ENCODE measurements around the gene HOXD10. TPM values are rescaled to one million over a fixed set of nuclear protein-coding genes. Genes with fewer than 3 reads are reported as not detected.

The HOXD10 gene
- total and polyA plus RNA-seq, 7 experiments from 2014 or later = not detected

DNA sequence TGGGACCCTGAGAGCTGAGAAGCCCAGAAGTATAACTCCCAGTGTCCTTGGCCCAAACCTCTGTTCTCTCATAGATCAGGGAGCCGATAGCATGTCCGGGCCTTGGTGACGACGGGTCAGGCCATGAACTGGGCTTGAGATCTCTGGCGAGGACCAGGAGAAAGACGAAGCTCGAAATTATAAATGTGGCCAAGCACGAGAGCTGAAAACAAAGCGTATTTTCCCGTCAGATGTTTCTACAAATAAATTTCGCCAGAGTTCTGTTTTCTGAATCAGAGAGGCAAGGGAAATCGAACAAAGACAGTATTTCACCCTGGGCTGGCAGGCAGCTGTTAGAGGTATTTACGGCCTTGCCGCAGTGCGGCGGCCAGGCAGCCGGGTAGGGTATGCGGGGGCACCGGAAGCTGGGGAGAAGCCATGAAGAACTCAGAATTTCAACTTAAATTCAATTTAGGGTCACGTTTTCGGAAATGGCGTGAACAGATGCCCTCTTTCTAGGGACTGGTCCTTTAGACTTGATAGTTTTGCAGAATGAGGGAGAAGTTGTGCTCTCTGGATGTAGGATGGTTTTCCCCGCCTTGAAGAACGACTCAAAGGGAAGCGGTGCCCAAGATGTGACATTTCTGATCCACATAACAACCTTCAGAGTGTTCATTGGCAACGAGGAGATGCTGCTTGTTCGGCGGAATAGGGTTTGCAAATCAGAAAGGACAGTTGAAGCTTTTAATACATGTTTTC lies 22.5 kb downstream of the HOXD10 start:
- intact Hi-C loops (cut with micrococcal nuclease) = loop anchor here in 1 of 2 donors (10.0 kb wide), 1 partner anchor 1626 kb away; no protein-coding TSS in a partner anchor
- peak overlapping the region in 9 of 10 donors; percentile 16 to 56 (median 38) for H3K4me3 Mint-ChIP-seq
- H3K27ac Mint-ChIP-seq = peak overlapping the region in 1 of 9 donors; percentile 42
- peaks cover 85 to 93% (median 90%) of the 10 kb centered on the region in 5 donors for H3K27me3 Mint-ChIP-seq
- peaks cover 0 to 7% (median 1%) of the 10 kb centered on the region in 5 donors for H3K36me3 Mint-ChIP-seq
- H3K4me1 Mint-ChIP-seq = peaks cover 7 to 52% (median 42%) of the 10 kb centered on the region in 7 donors
- H3K4me1 ChIP-seq (ENCODE audit: control insufficient read depth in 2 of 2, insufficient read depth in 2 of 2, low read length in 2 of 2) = peaks cover 3 to 28% of the 10 kb centered on the region in 2 donors
- peak in 1 of 9 donors; percentile 15 for DNase-seq
- ATAC-seq = no peak
- peaks cover 0 to 5% (median 0%) of the 10 kb centered on the region in 3 experiments for H3K9me3 ChIP-seq (ENCODE audit: control insufficient read depth in 2 of 3, low read length in 3 of 3)
- H3K4me3 ChIP-seq (ENCODE audit: low read length) = no peak overlapping the region
- peaks cover 24 to 57% of the 10 kb centered on the region in 2 donors for H3K27me3 ChIP-seq (ENCODE audit: control insufficient read depth in 2 of 2, insufficient read depth in 2 of 2, low read length in 2 of 2)
- H3K36me3 ChIP-seq (ENCODE audit: control insufficient read depth in 2 of 3, insufficient read depth in 3 of 3, low read length in 3 of 3) = no peaks in the 10 kb centered on the region
- CTCF ChIA-PET = interaction anchor here (0.6 to 2.9 kb wide), 5 partner anchors 12 to 511 kb away, joined by 4 to 16 read pairs (median 5); no protein-coding TSS in a partner anchor
- H3K27ac ChIP-seq (ENCODE audit: low read depth, low read length) = no peak overlapping the region
- POLR2A ChIA-PET = no interaction called here
- peaks cover 0 to 42% (median 18%) of the 10 kb centered on the region in 11 donors for H3K9me3 Mint-ChIP-seq

DNA sequence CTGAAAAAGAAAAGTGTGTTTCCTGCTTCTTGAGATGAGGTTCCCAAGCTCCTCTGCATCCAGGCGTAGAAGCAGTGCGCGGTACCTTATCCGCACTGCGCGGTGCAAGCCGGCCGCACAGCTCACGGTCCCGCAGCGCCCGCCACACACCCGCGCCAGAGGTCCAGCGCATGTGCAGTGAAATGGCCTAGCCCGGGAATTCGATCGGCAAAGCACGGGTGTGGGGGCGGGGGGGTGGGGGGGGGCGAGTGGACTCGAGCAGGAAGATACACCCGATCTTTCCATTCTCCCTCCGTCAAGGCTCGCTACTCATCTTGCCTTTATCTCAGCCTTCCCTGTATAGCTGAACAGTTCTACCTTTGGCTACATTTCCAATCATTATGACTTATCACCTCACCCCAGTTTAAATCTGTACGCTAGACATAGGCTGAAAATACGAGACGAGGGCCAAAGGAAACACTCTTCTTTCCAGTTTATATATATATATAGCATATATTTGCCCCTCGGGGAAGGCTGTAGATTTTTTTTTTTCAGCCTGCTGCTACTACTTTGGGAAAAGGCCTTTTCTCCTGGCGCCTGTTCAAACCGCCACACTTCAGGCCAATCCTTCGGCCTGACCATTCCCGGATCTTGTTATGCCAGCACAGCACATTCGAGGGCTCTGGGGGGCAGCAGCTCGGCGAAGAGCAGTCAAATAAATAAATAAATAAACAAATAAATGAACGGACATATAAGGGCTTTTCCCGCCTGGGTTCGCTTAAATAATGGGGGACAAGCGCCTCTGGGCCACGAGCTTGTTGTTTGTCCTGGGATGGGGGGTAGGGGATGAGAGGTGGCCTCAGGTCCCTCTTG lies 23.3 kb downstream of the HOXD10 start:
- Histone ChIP-seq H3K27ac (ENCODE audit: low read depth, low read length) (no peak overlapping the region), H3K9me3 (ENCODE audit: control insufficient read depth in 2 of 3, low read length in 3 of 3) (peaks cover 0 to 5% (median 0%) of the 10 kb centered on the region in 3 experiments), H3K27me3 (ENCODE audit: control insufficient read depth in 2 of 2, insufficient read depth in 2 of 2, low read length in 2 of 2) (peaks cover 20 to 57% of the 10 kb centered on the region in 2 donors), H3K4me1 (ENCODE audit: control insufficient read depth in 2 of 2, insufficient read depth in 2 of 2, low read length in 2 of 2) (peaks cover 3 to 28% of the 10 kb centered on the region in 2 donors), H3K36me3 (ENCODE audit: control insufficient read depth in 2 of 3, insufficient read depth in 3 of 3, low read length in 3 of 3) (no peaks in the 10 kb centered on the region), H3K4me3 (ENCODE audit: low read length) (no peak overlapping the region)
- Mint-ChIP-seq H3K27me3 (peaks cover 83 to 91% (median 90%) of the 10 kb centered on the region in 5 donors), H3K27ac (no peak overlapping the region), H3K36me3 (peaks cover 0 to 7% (median 1%) of the 10 kb centered on the region in 5 donors), H3K4me3 (peak overlapping the region in 8 of 10 donors; percentile 16 to 60 (median 38)), H3K9me3 (peaks cover 0 to 38% (median 18%) of the 10 kb centered on the region in 11 donors), H3K4me1 (peaks cover 7 to 52% (median 42%) of the 10 kb centered on the region in 7 donors)
- POLR2A ChIA-PET = no interaction called here
- CTCF ChIA-PET = interaction anchor here (1.0 to 2.9 kb wide), 3 partner anchors 13 to 317 kb away, joined by 4 to 16 read pairs (median 6); no protein-coding TSS in a partner anchor
- DNase-seq (no peak), ATAC-seq (no peak)
- intact Hi-C loops (cut with micrococcal nuclease) = loop anchor here (1.0 to 10.0 kb wide), 7 partner anchors 315 to 1625 kb away; no protein-coding TSS in a partner anchor

DNA sequence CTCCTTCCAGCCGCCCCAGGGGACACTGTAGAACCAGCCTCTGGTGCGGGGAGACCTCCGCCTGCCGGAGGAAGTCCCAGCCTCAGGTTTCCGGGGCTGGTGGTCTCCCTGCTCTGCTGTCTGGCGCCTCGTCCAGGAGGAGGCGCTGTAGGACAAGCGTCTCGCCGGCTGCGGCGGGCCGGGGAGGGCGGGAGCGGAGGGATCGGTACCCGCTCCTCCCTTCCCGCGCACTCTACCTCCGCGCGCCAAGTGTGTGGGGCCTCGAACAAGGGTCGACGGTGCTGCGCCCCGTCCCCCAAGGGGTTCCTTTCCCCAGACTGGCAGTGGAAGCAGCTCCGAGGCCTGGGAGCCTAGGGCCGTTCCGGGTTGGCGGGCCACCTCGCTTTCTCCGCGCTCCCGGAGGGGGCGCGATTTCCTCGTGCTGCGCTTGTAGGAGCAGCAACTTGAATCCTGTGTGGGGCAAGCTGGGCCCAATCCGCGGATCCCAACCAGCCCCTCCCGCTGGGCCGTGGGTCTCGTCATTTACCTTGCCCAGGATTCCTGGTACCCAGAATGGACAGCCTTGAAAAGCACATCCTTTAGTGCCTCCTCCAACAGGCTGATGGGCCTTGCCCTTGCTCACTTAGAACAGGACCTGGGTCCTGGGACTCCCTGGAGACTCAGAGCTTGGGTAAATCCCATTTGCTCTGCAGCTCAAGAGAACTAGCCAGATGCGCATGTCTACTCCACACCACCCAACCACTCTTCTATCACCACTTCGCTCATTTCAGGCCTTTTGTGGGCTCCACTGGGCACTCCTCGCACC lies 24.1 kb downstream of the HOXD10 start:
- Mint-ChIP-seq H3K4me1 (peaks cover 7 to 46% (median 36%) of the 10 kb centered on the region in 7 donors), H3K27ac (peak overlapping the region in 1 of 9 donors; percentile 0), H3K9me3 (peaks cover 0 to 38% (median 15%) of the 10 kb centered on the region in 11 donors), H3K27me3 (peaks cover 83 to 91% (median 88%) of the 10 kb centered on the region in 5 donors), H3K4me3 (peak overlapping the region in 9 of 10 donors; percentile 23 to 78 (median 43)), H3K36me3 (peaks cover 0 to 7% (median 1%) of the 10 kb centered on the region in 5 donors)
- peaks cover 16 to 51% of the 10 kb centered on the region in 2 donors for H3K27me3 ChIP-seq (ENCODE audit: control insufficient read depth in 2 of 2, insufficient read depth in 2 of 2, low read length in 2 of 2)
- H3K9me3 ChIP-seq (ENCODE audit: control insufficient read depth in 2 of 3, low read length in 3 of 3) = peaks cover 0 to 5% (median 0%) of the 10 kb centered on the region in 3 experiments
- ATAC-seq (peak; percentile 87), DNase-seq (peak; percentile 35 to 76 (median 61))
- peak overlapping the region; percentile 36 for H3K4me3 ChIP-seq (ENCODE audit: low read length)
- CTCF ChIA-PET = interaction anchor here (0.6 to 2.9 kb wide), 2 partner anchors 314 to 511 kb away, joined by 4 to 16 read pairs; no protein-coding TSS in a partner anchor
- H3K4me1 ChIP-seq (ENCODE audit: control insufficient read depth in 2 of 2, insufficient read depth in 2 of 2, low read length in 2 of 2) = peaks cover 3 to 26% of the 10 kb centered on the region in 2 donors
- intact Hi-C loops (cut with micrococcal nuclease) = loop anchor here (1.0 to 5.0 kb wide), 6 partner anchors 315 to 1007 kb away; no protein-coding TSS in a partner anchor
- no peak overlapping the region for H3K27ac ChIP-seq (ENCODE audit: low read depth, low read length)
- no peaks in the 10 kb centered on the region for H3K36me3 ChIP-seq (ENCODE audit: control insufficient read depth in 2 of 3, insufficient read depth in 3 of 3, low read length in 3 of 3)
- POLR2A ChIA-PET = no interaction called here

DNA sequence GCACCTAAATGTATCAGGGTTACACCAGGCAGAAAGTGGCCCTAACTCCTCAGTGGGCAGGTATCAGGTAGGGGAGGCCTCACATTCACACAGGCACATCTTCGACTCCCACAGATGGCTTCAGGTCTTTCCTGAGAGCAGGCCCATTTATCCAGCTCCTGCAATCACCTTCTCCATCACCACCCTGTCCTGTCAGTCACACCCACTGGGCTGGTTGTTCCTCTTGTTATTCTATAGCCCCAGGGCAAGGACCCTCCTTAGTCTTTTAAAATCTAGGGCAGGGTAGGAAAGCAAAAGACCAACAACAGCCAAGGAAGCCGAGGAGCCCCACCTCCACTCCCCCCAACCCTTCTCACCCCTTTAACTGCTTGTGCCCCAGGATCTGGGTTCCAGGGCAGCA lies 25.7 kb downstream of the HOXD10 start:
- Mint-ChIP-seq H3K4me1 (peaks cover 6 to 36% (median 27%) of the 10 kb centered on the region in 7 donors), H3K36me3 (peaks cover 0 to 7% (median 1%) of the 10 kb centered on the region in 5 donors), H3K4me3 (no peak overlapping the region), H3K27ac (no peak overlapping the region), H3K9me3 (peaks cover 0 to 34% (median 13%) of the 10 kb centered on the region in 11 donors), H3K27me3 (peaks cover 87 to 94% (median 92%) of the 10 kb centered on the region in 5 donors)
- CTCF ChIA-PET = no interaction called here
- Histone ChIP-seq H3K27ac (ENCODE audit: low read depth, low read length) (no peak overlapping the region), H3K9me3 (ENCODE audit: control insufficient read depth in 2 of 3, low read length in 3 of 3) (peaks cover 0 to 5% (median 0%) of the 10 kb centered on the region in 3 experiments), H3K27me3 (ENCODE audit: control insufficient read depth in 2 of 2, insufficient read depth in 2 of 2, low read length in 2 of 2) (peaks cover 12 to 55% of the 10 kb centered on the region in 2 donors), H3K36me3 (ENCODE audit: control insufficient read depth in 2 of 3, insufficient read depth in 3 of 3, low read length in 3 of 3) (no peaks in the 10 kb centered on the region), H3K4me1 (ENCODE audit: control insufficient read depth in 2 of 2, insufficient read depth in 2 of 2, low read length in 2 of 2) (peaks cover 3 to 18% of the 10 kb centered on the region in 2 donors), H3K4me3 (ENCODE audit: low read length) (no peak overlapping the region)
- intact Hi-C loops (cut with micrococcal nuclease) = loop anchor here (5.0 kb wide), 2 partner anchors 410 to 1005 kb away; no protein-coding TSS in a partner anchor
- POLR2A ChIA-PET = no interaction called here
- ATAC-seq (no peak), DNase-seq (no peak)

DNA sequence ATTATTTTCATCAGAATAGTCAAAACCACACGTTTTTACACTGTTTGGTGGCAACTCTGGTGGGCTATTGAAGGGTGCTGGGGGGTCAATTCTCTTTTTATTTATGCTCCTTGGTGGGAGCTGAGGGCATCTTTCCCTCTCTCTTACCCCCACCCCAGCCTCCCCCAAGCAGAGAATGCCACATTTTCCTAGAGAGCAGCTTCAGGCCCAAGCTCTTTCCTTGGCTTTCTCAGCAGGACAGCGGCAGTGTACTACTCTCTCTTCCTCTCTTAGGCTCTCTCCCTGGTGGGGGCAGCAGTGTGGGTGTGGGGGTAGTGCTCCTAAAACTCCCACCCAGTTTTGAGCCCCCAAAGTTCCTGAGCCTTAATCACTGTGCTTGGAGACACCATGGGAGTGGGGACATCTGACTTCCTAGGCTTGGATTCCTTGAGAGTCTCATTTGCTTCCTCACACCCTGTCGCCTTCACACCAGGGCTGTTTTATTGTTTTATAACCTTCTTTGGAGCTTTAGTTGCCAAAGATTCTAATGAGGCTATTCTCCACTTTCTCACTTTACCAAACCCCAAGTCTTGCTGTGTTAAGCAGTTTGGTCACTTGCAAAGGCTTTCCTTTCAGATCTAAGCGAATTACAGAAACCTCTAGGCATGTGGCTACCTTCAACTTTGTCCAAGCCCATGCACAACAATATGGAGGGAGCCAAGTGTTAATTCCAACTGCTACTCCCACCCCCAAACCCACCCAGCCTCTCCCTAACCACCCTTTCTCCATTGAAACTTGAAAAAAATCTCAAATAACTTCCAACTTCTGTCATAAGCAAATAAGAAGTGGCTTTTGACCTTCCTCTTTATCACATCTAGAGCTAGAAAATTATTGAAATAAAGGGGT lies 28.7 kb downstream of the HOXD10 start:
- ChIA-PET POLR2A (interaction anchor here (0.9 kb wide), 1 partner anchor 13 kb away, joined by 3 read pairs; no protein-coding TSS in a partner anchor), CTCF (interaction anchor here (0.9 to 1.0 kb wide), 2 partner anchors 17 to 310 kb away, joined by 3 to 4 read pairs; no protein-coding TSS in a partner anchor)
- no peak overlapping the region for H3K4me3 ChIP-seq (ENCODE audit: low read length)
- H3K9me3 Mint-ChIP-seq = peaks cover 0 to 6% (median 0%) of the 10 kb centered on the region in 11 donors
- intact Hi-C loops (cut with micrococcal nuclease) = no loop called here
- no peaks in the 10 kb centered on the region for H3K36me3 ChIP-seq (ENCODE audit: control insufficient read depth in 2 of 3, insufficient read depth in 3 of 3, low read length in 3 of 3)
- peaks cover 89 to 94% (median 92%) of the 10 kb centered on the region in 5 donors for H3K27me3 Mint-ChIP-seq
- peaks cover 7 to 38% of the 10 kb centered on the region in 2 donors for H3K27me3 ChIP-seq (ENCODE audit: control insufficient read depth in 2 of 2, insufficient read depth in 2 of 2, low read length in 2 of 2)
- H3K27ac ChIP-seq (ENCODE audit: low read depth, low read length) = no peak overlapping the region
- ATAC-seq (no peak), DNase-seq (no peak)
- H3K36me3 Mint-ChIP-seq = no peaks in the 10 kb centered on the region
- no peaks in the 10 kb centered on the region for H3K9me3 ChIP-seq (ENCODE audit: control insufficient read depth in 2 of 3, low read length in 3 of 3)
- H3K4me1 ChIP-seq (ENCODE audit: control insufficient read depth in 2 of 2, insufficient read depth in 2 of 2, low read length in 2 of 2) = peaks cover 3 to 8% of the 10 kb centered on the region in 2 donors
- H3K4me1 Mint-ChIP-seq = peaks cover 0 to 20% (median 13%) of the 10 kb centered on the region in 7 donors
- no peak overlapping the region for H3K27ac Mint-ChIP-seq
- no peak overlapping the region for H3K4me3 Mint-ChIP-seq

All from naive thymus-derived CD4-positive, alpha-beta T cell (primary cell).